Measurements from ENCODE around the gene SLC2A14. TPM values are rescaled to one million over a fixed set of nuclear protein-coding genes. Genes with fewer than 3 reads are reported as not detected.
A peak's percentile ranks its signal among the peaks of the same experiment; 100 is the strongest.

SLC2A14 gene
- total RNA-seq, 1 experiment from 2014 or later = 141 TPM

DNA sequence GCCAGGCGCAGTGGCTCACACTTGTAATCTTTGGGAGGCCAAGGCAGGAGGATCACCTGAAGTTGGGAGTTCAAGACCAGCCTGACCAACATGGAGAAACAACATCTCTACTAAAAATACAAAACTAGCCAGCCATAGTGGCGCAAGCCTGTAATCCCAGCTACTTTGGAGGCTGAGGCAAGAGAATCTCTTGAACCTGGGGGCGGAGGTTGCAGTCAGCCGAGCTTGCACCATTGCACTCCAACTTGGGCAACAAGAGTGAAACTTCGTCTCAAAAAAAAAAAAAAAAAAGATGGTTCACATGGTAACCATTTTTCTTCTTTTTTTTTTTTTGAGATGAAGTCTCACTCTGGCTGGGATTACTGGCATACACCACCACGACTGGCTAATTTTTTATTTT lies 35.3 kb downstream of the SLC2A14 start:
- Histone ChIP-seq H3K4me3 (ENCODE audit: low read depth, low read length) (no peak overlapping the region), H3K36me3 (ENCODE audit: control insufficient read depth, insufficient read depth, low read length) (peaks cover 2% of the 10 kb centered on the region; the same call in 1 of the 2 replicates), H3K9me3 (no peaks in the 10 kb centered on the region), H3K27me3 (replicated peaks; ENCODE audit: control insufficient read depth, insufficient read depth, low read length) (no peaks in the 10 kb centered on the region), H3K4me1 (peaks cover 74% of the 10 kb centered on the region)
- intact Hi-C loops (cut with micrococcal nuclease; ENCODE audit: unreplicated experiment) = no loop called here
- H3K36me3 Mint-ChIP-seq (ENCODE audit: insufficient read depth, unreplicated experiment) = peaks cover 56% of the 10 kb centered on the region
- peaks cover 53% of the 10 kb centered on the region for H3K4me1 Mint-ChIP-seq (ENCODE audit: low read depth, unreplicated experiment)
- ChIA-PET POLR2A (no interaction called here), CTCF (interaction anchor here (0.6 kb wide), 1 partner anchor 53 kb away, joined by 4 read pairs; no protein-coding TSS in a partner anchor)
- H3K27me3 Mint-ChIP-seq (ENCODE audit: insufficient read depth, unreplicated experiment) = no peaks in the 10 kb centered on the region
- no peak overlapping the region for H3K4me3 Mint-ChIP-seq (ENCODE audit: unreplicated experiment)
- no TSS peak for BruUV-seq (replicated peaks)
- no peak overlapping the region for H3K27ac Mint-ChIP-seq (ENCODE audit: unreplicated experiment)
- no peaks in the 10 kb centered on the region for H3K9me3 Mint-ChIP-seq (ENCODE audit: unreplicated experiment)
- TF ChIP-seq, protein P1, sequence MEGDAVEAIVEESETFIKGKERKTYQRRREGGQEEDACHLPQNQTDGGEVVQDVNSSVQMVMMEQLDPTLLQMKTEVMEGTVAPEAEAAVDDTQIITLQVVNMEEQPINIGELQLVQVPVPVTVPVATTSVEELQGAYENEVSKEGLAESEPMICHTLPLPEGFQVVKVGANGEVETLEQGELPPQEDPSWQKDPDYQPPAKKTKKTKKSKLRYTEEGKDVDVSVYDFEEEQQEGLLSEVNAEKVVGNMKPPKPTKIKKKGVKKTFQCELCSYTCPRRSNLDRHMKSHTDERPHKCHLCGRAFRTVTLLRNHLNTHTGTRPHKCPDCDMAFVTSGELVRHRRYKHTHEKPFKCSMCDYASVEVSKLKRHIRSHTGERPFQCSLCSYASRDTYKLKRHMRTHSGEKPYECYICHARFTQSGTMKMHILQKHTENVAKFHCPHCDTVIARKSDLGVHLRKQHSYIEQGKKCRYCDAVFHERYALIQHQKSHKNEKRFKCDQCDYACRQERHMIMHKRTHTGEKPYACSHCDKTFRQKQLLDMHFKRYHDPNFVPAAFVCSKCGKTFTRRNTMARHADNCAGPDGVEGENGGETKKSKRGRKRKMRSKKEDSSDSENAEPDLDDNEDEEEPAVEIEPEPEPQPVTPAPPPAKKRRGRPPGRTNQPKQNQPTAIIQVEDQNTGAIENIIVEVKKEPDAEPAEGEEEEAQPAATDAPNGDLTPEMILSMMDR (IDR thresholded peaks at IDR 0.05; ENCODE audit: insufficient read depth in 1 of 2, low read depth in 1 of 2, low read length in 1 of 2, severe bottlenecking in 1 of 2, unreplicated experiment in 1 of 2) = no peak
- no peak for DNase-seq

- Mint-ChIP-seq H3K27ac (ENCODE audit: unreplicated experiment) (peak overlapping the region; percentile 60), H3K4me1 (ENCODE audit: low read depth, unreplicated experiment) (peaks cover 57% of the 10 kb centered on the region), H3K9me3 (ENCODE audit: unreplicated experiment) (no peaks in the 10 kb centered on the region), H3K4me3 (ENCODE audit: unreplicated experiment) (peak overlapping the region; percentile 35), H3K36me3 (ENCODE audit: insufficient read depth, unreplicated experiment) (peaks cover 47% of the 10 kb centered on the region), H3K27me3 (ENCODE audit: insufficient read depth, unreplicated experiment) (no peaks in the 10 kb centered on the region)
- no peaks in the 10 kb centered on the region for H3K9me3 ChIP-seq
- intact Hi-C loops (cut with micrococcal nuclease; ENCODE audit: unreplicated experiment) = loop anchor here (1.0 kb wide), 4 partner anchors 9 to 130 kb away; no protein-coding TSS in a partner anchor
- POLR2A ChIA-PET = interaction anchor here (0.6 to 2.4 kb wide), 9 partner anchors 9 to 147 kb away, joined by 3 to 29 read pairs (median 4); no protein-coding TSS in a partner anchor
- TF ChIP-seq, protein P1 (IDR thresholded peaks at IDR 0.05; ENCODE audit: insufficient read depth in 1 of 2, low read depth in 1 of 2, low read length in 1 of 2, severe bottlenecking in 1 of 2, unreplicated experiment in 1 of 2) = no peak
- CTCF ChIA-PET = interaction anchor here (0.6 to 2.3 kb wide), 6 partner anchors 9 to 210 kb away, joined by 3 to 16 read pairs (median 6); no protein-coding TSS in a partner anchor
- H3K36me3 ChIP-seq (ENCODE audit: control insufficient read depth, insufficient read depth, low read length) = no peaks in the 10 kb centered on the region
- no peaks in the 10 kb centered on the region for H3K27me3 ChIP-seq (replicated peaks; ENCODE audit: control insufficient read depth, insufficient read depth, low read length)
- BruUV-seq (replicated peaks) = no TSS peak
- H3K4me3 ChIP-seq (ENCODE audit: low read depth, low read length) = no peak overlapping the region
- peaks cover 74% of the 10 kb centered on the region for H3K4me1 ChIP-seq
- DNase-seq = peak; percentile 79 to 82
Observed at GRCh38 chr12:7835766-7836165, 36.9 kb downstream of the SLC2A14 start.

GRCh38 chr12:7835116-7835515 lies 37.6 kb downstream of the SLC2A14 start:
- peak overlapping the region; percentile 55 for H3K4me3 Mint-ChIP-seq (ENCODE audit: unreplicated experiment)
- TSS peak; percentile 8 for BruUV-seq (replicated peaks)
- intact Hi-C loops (cut with micrococcal nuclease; ENCODE audit: unreplicated experiment) = loop anchor here (1.0 kb wide), 4 partner anchors 9 to 130 kb away; no protein-coding TSS in a partner anchor
- no peaks in the 10 kb centered on the region for H3K27me3 Mint-ChIP-seq (ENCODE audit: insufficient read depth, unreplicated experiment)
- TF ChIP-seq, protein P1 (IDR thresholded peaks at IDR 0.05; ENCODE audit: insufficient read depth in 1 of 2, low read depth in 1 of 2, low read length in 1 of 2, severe bottlenecking in 1 of 2, unreplicated experiment in 1 of 2) = no peak
- H3K27ac Mint-ChIP-seq (ENCODE audit: unreplicated experiment) = peak overlapping the region; percentile 60
- H3K36me3 ChIP-seq (ENCODE audit: control insufficient read depth, insufficient read depth, low read length) = no peaks in the 10 kb centered on the region
- no peaks in the 10 kb centered on the region for H3K9me3 ChIP-seq
- H3K4me3 ChIP-seq (ENCODE audit: low read depth, low read length) = no peak overlapping the region
- no peaks in the 10 kb centered on the region for H3K27me3 ChIP-seq (replicated peaks; ENCODE audit: control insufficient read depth, insufficient read depth, low read length)
- POLR2A ChIA-PET = interaction anchor here (0.5 to 2.4 kb wide), 11 partner anchors 9 to 395 kb away, joined by 3 to 29 read pairs (median 5); no protein-coding TSS in a partner anchor
- CTCF ChIA-PET = interaction anchor here (0.7 to 2.3 kb wide), 11 partner anchors 8 to 243 kb away, joined by 3 to 16 read pairs (median 5); no protein-coding TSS in a partner anchor
- peaks cover 40% of the 10 kb centered on the region for H3K36me3 Mint-ChIP-seq (ENCODE audit: insufficient read depth, unreplicated experiment)
- peaks cover 57% of the 10 kb centered on the region for H3K4me1 Mint-ChIP-seq (ENCODE audit: low read depth, unreplicated experiment)
- H3K9me3 Mint-ChIP-seq (ENCODE audit: unreplicated experiment) = no peaks in the 10 kb centered on the region
- peak in 1 of 2 experiments; percentile 58 for DNase-seq
- peaks cover 68% of the 10 kb centered on the region for H3K4me1 ChIP-seq

Measured in Caco-2 (cell line).